Neural cell (in vitro differentiated cells): ENCODE data around the gene LYPLAL1.

Source experiments
- EP300 ChIP-seq: fragments of 450-650 bp; conservative IDR thresholded peaks from 2 replicates; pipeline ENCODE4 v1.6.1; 2014; ENCODE audit warnings: antibody characterized with exemption, mild to moderate bottlenecking, moderate library complexity; ENCODE audit not compliant: poor library complexity, severe bottlenecking
- RAD21 ChIP-seq: fragments of 450-650 bp; conservative IDR thresholded peaks from 2 replicates; pipeline ENCODE4 v1.6.1; 2014; ENCODE audit warnings: antibody characterized with exemption, mild to moderate bottlenecking, moderate library complexity
- SMC3 ChIP-seq: fragments of 450-650 bp; conservative IDR thresholded peaks from 2 replicates; pipeline ENCODE4 v1.6.1; 2014; ENCODE audit warnings: antibody characterized with exemption, mild to moderate bottlenecking, moderate library complexity; ENCODE audit not compliant: poor library complexity
- TAF1 ChIP-seq: IDR thresholded peaks from 2 replicates; pipeline ENCODE4 v1.6.1; 2012; ENCODE audit warnings: low read depth
- TF ChIP-seq, protein P1 (sequence below): IDR thresholded peaks from 2 replicates; pipeline ENCODE4 v1.6.1; 2012; ENCODE audit warnings: borderline replicate concordance
- TF ChIP-seq, protein P2 (sequence below): fragments of 450-650 bp; IDR thresholded peaks from 2 replicates; pipeline ENCODE4 v1.5.1; 2014; ENCODE audit warnings: antibody characterized with exemption, mild to moderate bottlenecking, moderate library complexity; ENCODE audit not compliant: poor library complexity, severe bottlenecking

DNA sequence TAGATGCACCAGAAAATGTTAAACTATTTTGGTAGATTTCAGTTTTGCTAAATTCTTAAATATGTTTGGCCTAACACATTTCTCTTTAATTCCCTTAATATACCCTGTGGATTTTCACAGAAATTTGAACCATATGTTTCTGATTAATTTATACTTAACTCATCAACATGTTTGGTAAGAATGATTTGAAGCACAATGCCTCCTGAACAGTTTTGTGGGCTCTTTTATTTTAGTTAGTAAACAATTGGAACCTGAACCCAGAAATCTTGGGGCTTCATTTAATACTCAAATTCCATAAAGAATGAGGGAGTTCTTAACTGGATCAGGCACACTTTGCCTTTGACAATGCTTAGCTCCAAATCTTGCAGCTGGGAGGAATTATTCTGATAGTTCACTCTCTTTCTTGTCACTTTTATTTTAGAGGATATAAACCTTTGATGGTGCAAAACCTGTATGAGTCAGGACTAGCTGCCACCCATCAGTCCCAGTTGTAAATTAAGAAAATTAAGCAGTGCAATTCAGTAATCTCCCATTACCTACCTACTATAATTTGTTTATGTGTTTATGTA lies 24.6 kb upstream of the LYPLAL1 start:
- TF ChIP-seq, protein P1, sequence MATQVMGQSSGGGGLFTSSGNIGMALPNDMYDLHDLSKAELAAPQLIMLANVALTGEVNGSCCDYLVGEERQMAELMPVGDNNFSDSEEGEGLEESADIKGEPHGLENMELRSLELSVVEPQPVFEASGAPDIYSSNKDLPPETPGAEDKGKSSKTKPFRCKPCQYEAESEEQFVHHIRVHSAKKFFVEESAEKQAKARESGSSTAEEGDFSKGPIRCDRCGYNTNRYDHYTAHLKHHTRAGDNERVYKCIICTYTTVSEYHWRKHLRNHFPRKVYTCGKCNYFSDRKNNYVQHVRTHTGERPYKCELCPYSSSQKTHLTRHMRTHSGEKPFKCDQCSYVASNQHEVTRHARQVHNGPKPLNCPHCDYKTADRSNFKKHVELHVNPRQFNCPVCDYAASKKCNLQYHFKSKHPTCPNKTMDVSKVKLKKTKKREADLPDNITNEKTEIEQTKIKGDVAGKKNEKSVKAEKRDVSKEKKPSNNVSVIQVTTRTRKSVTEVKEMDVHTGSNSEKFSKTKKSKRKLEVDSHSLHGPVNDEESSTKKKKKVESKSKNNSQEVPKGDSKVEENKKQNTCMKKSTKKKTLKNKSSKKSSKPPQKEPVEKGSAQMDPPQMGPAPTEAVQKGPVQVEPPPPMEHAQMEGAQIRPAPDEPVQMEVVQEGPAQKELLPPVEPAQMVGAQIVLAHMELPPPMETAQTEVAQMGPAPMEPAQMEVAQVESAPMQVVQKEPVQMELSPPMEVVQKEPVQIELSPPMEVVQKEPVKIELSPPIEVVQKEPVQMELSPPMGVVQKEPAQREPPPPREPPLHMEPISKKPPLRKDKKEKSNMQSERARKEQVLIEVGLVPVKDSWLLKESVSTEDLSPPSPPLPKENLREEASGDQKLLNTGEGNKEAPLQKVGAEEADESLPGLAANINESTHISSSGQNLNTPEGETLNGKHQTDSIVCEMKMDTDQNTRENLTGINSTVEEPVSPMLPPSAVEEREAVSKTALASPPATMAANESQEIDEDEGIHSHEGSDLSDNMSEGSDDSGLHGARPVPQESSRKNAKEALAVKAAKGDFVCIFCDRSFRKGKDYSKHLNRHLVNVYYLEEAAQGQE: no peak
- TF ChIP-seq, protein P2, sequence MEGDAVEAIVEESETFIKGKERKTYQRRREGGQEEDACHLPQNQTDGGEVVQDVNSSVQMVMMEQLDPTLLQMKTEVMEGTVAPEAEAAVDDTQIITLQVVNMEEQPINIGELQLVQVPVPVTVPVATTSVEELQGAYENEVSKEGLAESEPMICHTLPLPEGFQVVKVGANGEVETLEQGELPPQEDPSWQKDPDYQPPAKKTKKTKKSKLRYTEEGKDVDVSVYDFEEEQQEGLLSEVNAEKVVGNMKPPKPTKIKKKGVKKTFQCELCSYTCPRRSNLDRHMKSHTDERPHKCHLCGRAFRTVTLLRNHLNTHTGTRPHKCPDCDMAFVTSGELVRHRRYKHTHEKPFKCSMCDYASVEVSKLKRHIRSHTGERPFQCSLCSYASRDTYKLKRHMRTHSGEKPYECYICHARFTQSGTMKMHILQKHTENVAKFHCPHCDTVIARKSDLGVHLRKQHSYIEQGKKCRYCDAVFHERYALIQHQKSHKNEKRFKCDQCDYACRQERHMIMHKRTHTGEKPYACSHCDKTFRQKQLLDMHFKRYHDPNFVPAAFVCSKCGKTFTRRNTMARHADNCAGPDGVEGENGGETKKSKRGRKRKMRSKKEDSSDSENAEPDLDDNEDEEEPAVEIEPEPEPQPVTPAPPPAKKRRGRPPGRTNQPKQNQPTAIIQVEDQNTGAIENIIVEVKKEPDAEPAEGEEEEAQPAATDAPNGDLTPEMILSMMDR: no peak
- TF ChIP-seq EP300 (no peak), SMC3 (no peak), TAF1 (no peak), RAD21 (no peak)
